Transverse colon (tissue), 3 donors: ENCODE data around the gene FCGR2B.

Experiments
- CTCF ChIP-seq, 5 experiments: fragments of 200-600 bp in 3 of 5; fragments of 450-650 bp in 2 of 5; sonication (generic) in 3 of 5; IDR thresholded peaks; 1 replicate in 2 of 5; 2 replicates in 3 of 5; pipeline ENCODE4 v1.5.1; 2016 to 2017; ENCODE audit warnings: antibody characterized with exemption in 5 of 5, inconsistent platforms in 3 of 5, mild to moderate bottlenecking in 2 of 5, moderate library complexity in 1 of 5
- EP300 ChIP-seq: sonication (generic); formaldehyde crosslinking; IDR thresholded peaks from one replicate; pipeline ENCODE4 v1.6.1; 2017; ENCODE audit warnings: antibody characterized with exemption, low read depth
- POLR2A ChIP-seq: fragments of 450-650 bp; IDR thresholded peaks from one replicate; pipeline ENCODE4 v1.6.1; 2016; ENCODE audit warnings: antibody characterized with exemption, mild to moderate bottlenecking, moderate library complexity

- no peak for TF ChIP-seq POLR2A
- TF ChIP-seq CTCF (IDR thresholded peaks at IDR 0.05) = no peak
- no peak for TF ChIP-seq EP300
Measured at GRCh38 chr1:161707503-161707902, 44.6 kb downstream of the FCGR2B start.
